Thyroid gland (tissue), 4 donors: ENCODE data around the gene RNF167. TPM values are rescaled to one million over a fixed set of nuclear protein-coding genes. Genes with fewer than 3 reads are reported as not detected.

Experiments
- DNase-seq, 2 donors: peaks; one replicate each; pipeline ENCODE4 v3.0.0-alpha.2; 2019
- H3K27ac ChIP-seq, 3 donors: fragments of 200-600 bp; sonication (generic); 1 replicate in 2 of 3; 2 replicates in 1 of 3; pipeline ENCODE4 v1.5.1; 2016 to 2019; ENCODE audit warnings: mild to moderate bottlenecking in 1 of 3, moderate library complexity in 1 of 3
- H3K27me3 ChIP-seq: fragments of 200-600 bp; sonication (generic); one replicate; pipeline ENCODE4 v1.5.1; 2019
- H3K36me3 ChIP-seq, 2 donors: fragments of 200-600 bp; sonication (generic); one replicate each; pipeline ENCODE4 v1.5.1; 2016 to 2019
- H3K4me1 ChIP-seq, 2 donors: fragments of 200-600 bp; sonication (generic); one replicate each; pipeline ENCODE4 v1.5.1; 2017 to 2019
- H3K4me3 ChIP-seq, 3 donors: fragments of 200-600 bp; sonication (generic); replicated peaks in 1 of 3; 1 replicate in 2 of 3; 2 replicates in 1 of 3; pipeline ENCODE4 v1.5.1; 2016; ENCODE audit warnings: mild to moderate bottlenecking in 1 of 3
- H3K9me3 ChIP-seq: fragments of 200-600 bp; sonication (generic); one replicate; pipeline ENCODE4 v1.5.1; 2017
- POLR2A ChIP-seq, 2 donors: fragments of 450-650 bp; IDR thresholded peaks; one replicate each; pipeline ENCODE4 v1.6.1; 2017; ENCODE audit warnings: antibody characterized with exemption in 2 of 2, mild to moderate bottlenecking in 2 of 2, moderate library complexity in 1 of 2
- WGBS, 2 donors: methylation state at CpG; one replicate each; pipeline ENCODE4 v1.1.5; 2017; 5-methylcytosine and 5-hydroxymethylcytosine counted together
- intact Hi-C: fragments of 100-400 bp; cut with DNase I; formaldehyde crosslinking; loops from one replicate; pipeline ENCODE4 v1.15.1; 2023
- total RNA-seq, 4 donors: library from RNA; depleted of rRNA; stranded (reverse); fragments of >200 nt; gene quantifications; one replicate each; pipeline ENCODE4 v1.2.3, GENCODE V29; 2016
- TF ChIP-seq, protein P1 (sequence below), 6 experiments: fragments of 200-600 bp in 3 of 6; fragments of 450-650 bp in 3 of 6; sonication (generic) in 3 of 6; IDR thresholded peaks; one replicate each; pipeline ENCODE4 v1.5.1; 2016 to 2019; ENCODE audit warnings: antibody characterized with exemption in 6 of 6, mild to moderate bottlenecking in 2 of 6, inconsistent platforms in 1 of 6, moderate library complexity in 1 of 6

The RNF167 gene
- total RNA-seq, result 10 to 100 TPM; 47.1 to 77.0 (median 67.2) TPM

DNA sequence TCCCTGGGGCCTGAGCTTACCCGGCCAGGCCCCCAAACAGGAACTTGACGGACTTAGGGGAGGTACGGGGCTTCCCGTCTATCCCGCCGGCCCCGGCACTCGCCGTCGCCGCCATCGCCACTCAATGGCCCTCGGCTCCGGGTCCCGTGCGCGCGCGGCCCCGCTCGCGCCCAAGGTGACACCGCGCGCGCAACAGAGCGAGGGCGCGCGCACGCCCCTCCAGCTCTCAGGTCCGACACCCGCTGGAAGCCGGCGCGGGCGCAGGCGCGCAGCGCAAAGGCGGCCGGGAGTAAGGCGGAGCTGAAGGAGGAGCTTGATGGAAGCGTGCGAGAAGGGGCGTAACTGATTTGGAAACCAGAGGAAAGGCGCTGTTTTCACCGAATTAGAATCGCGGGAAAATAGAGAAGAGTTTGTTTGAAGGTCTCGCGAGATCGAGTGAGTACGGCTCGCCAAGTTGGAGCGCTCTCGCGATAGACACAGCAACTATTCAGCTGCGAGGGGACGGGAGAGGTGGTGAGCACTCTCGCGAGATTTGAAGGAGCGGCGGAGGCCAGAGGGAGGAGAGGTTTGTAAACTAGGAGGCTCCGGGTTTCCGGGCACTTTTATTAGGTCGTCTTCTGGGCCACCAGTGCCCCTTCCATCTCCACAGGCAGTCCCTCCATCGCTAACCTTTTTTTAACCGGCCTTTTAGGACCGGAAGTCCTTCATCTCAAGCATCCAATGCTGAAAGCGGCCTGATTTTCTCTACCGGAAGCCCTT lies at the start of gene RNF167, which contains the start of gene SLC25A11:
TSS of gene RNF167 (plus strand) at position 473 of the 759 bp plus-strand sequence. CDS start 642 bp downstream, outside the sequence.
TSS of gene SLC25A11 (minus strand) at position 251 of the 759 bp plus-strand sequence. CDS start at position 115, 136 bp downstream.
- intact Hi-C loops, result loop anchor here (5.0 kb wide), 1 partner anchor 42 kb away; no protein-coding TSS in a partner anchor

DNA sequence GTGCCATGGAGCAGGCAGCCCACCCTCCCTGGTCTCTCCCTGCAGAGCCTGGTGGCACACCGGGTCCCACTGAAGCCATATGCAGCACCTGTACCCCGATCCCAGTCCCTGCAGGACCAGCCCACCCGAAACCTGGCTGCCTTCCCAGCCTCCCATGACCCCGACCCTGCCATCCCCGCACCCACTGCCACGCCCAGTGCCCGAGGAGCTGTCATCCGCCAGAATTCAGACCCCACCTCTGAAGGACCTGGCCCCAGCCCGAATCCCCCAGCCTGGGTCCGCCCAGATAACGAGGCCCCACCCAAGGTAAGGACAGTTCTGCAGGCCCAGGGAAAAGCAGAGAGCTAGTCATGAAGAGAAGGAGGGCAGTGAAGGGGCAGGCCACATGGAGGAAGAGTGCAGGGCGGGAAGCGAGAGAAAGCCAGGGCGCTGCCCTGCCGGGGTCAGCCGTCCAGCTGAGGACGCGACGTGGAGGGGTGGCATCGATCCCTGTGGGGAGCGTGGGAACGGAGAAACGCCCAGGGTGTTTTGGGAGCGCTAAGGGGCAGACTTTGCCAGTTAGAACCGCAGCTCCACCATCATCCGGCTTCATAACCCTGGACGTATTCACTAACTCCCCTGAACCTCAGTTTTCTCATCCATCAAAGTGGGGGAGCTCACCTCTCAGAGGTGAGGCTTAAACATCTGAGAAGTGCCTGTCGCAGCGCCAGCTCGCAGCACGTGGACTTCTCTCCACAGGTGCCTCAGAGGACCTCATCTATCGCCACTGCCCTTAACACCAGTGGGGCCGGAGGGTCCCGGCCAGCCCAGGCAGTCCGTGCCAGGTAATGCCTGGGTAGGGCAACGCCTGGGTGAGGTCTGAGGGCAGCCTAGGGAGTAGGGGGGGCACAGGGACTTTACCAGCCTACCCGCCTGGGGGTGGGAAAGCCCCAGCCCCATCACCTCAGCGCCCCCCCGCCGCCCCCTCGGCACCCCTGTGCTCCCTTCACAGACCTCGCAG lies 48.4 kb upstream of the RNF167 start:
- DNase-seq, result no peak
- no peaks in the 10 kb centered on the region for H3K4me1 ChIP-seq
- 93 to 96% methylated on average over 34 to 41 of the region's 42 CpGs for WGBS, 2 donors
- H3K9me3 ChIP-seq, result no peaks in the 10 kb centered on the region
- H3K36me3 ChIP-seq, result peaks cover 71 to 72% of the 10 kb centered on the region in 2 donors
- H3K27ac ChIP-seq, result no peak overlapping the region
- no peak for TF ChIP-seq POLR2A (IDR thresholded peaks at IDR 0.05)
- TF ChIP-seq, protein P1, sequence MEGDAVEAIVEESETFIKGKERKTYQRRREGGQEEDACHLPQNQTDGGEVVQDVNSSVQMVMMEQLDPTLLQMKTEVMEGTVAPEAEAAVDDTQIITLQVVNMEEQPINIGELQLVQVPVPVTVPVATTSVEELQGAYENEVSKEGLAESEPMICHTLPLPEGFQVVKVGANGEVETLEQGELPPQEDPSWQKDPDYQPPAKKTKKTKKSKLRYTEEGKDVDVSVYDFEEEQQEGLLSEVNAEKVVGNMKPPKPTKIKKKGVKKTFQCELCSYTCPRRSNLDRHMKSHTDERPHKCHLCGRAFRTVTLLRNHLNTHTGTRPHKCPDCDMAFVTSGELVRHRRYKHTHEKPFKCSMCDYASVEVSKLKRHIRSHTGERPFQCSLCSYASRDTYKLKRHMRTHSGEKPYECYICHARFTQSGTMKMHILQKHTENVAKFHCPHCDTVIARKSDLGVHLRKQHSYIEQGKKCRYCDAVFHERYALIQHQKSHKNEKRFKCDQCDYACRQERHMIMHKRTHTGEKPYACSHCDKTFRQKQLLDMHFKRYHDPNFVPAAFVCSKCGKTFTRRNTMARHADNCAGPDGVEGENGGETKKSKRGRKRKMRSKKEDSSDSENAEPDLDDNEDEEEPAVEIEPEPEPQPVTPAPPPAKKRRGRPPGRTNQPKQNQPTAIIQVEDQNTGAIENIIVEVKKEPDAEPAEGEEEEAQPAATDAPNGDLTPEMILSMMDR (IDR thresholded peaks at IDR 0.05), result no peak
- intact Hi-C loops, result loop anchor here (2.0 kb wide), 1 partner anchor 107 kb away; no protein-coding TSS in a partner anchor
- H3K4me3 ChIP-seq, result no peak overlapping the region
- no peaks in the 10 kb centered on the region for H3K27me3 ChIP-seq

More for the DNA sequence above, at the start of gene RNF167, which contains the start of gene SLC25A11:
- DNase-seq, result peak; percentile 95 to 97
- peak within 1 kb of the TSS; percentile 34 to 89 (median 69) for H3K4me3 ChIP-seq
- peak within 1 kb of the TSS; percentile 91 to 97 (median 95) for H3K27ac ChIP-seq
- peaks cover 17 to 27% of the 10 kb centered on the region in 2 donors for H3K4me1 ChIP-seq
- no peaks in the 10 kb centered on the region for H3K9me3 ChIP-seq
- TF ChIP-seq, protein P1 (IDR thresholded peaks at IDR 0.05), result no peak
- peak in 1 of 2 donors; percentile 79 for TF ChIP-seq POLR2A (IDR thresholded peaks at IDR 0.05)
- H3K36me3 ChIP-seq, result peaks cover 16 to 20% of the 10 kb centered on the region in 2 donors
- WGBS, 2 donors, result 0% methylated on average over 36 to 42 of the region's 72 CpGs
- no peaks in the 10 kb centered on the region for H3K27me3 ChIP-seq

DNA sequence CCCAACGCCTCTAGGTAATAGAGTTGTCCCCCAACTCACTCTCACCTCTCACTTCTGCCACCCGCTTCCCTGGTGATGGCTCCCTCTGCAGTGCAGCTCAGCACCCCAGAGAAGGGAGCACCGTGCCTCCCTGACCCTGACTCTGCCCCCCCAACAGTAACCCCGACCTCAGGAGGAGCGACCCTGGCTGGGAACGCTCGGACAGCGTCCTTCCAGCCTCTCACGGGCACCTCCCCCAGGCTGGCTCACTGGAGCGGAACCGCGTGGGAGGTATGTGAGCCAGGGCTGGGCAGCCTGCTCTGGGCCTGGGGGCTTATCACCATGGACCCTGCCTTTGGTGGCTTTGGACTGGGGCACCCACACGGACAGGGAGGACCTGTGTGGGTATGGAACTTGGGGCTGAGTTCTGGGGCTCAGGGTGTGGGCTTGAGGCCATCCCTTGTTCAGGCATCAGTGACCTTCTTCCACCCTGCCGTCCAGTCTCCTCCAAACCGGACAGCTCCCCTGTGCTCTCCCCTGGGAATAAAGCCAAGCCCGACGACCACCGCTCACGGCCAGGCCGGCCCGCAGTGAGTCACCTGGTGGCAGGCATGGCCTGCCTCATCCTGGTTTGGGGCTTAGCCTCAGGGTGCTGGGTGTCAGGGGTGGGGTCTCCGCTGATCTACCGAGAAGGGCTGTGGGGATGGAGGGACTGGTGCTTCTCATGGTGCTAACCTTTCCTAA lies 47.4 kb upstream of the RNF167 start:
- DNase-seq, result no peak
- H3K4me3 ChIP-seq, result no peak overlapping the region
- peaks cover 62 to 64% of the 10 kb centered on the region in 2 donors for H3K36me3 ChIP-seq
- 83 to 84% methylated on average over 18 to 23 of the region's 23 CpGs for WGBS, 2 donors
- intact Hi-C loops, result no loop called here
- TF ChIP-seq POLR2A (IDR thresholded peaks at IDR 0.05), result no peak
- TF ChIP-seq, protein P1 (IDR thresholded peaks at IDR 0.05), result no peak
- no peaks in the 10 kb centered on the region for H3K4me1 ChIP-seq
- no peaks in the 10 kb centered on the region for H3K27me3 ChIP-seq
- H3K27ac ChIP-seq, result no peak overlapping the region
- no peaks in the 10 kb centered on the region for H3K9me3 ChIP-seq

DNA sequence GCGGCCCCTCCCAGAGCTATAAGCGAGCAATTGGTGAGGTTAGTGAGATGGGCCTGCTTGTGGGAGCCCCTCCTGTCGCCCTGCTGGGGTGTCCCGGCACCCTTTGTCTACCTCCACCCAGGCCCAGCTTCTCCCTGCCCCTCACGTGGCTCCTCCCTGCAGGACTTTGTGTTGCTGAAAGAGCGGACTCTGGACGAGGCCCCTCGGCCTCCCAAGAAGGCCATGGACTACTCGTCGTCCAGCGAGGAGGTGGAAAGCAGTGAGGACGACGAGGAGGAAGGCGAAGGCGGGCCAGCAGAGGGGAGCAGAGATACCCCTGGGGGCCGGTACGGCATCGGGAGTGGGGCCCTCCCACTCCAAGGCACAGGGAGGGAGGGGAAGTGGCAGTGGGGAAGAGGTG lies 46.8 kb upstream of the RNF167 start:
- H3K4me3 ChIP-seq, result no peak overlapping the region
- WGBS, 2 donors, result 87 to 92% methylated on average over 18 of the region's 18 CpGs
- H3K4me1 ChIP-seq, result no peaks in the 10 kb centered on the region
- no peaks in the 10 kb centered on the region for H3K27me3 ChIP-seq
- TF ChIP-seq, protein P1 (IDR thresholded peaks at IDR 0.05), result no peak
- TF ChIP-seq POLR2A (IDR thresholded peaks at IDR 0.05), result no peak
- H3K27ac ChIP-seq, result no peak overlapping the region
- H3K9me3 ChIP-seq, result no peaks in the 10 kb centered on the region
- peaks cover 56 to 63% of the 10 kb centered on the region in 2 donors for H3K36me3 ChIP-seq
- intact Hi-C loops, result no loop called here
- no peak for DNase-seq
